ENCODE results near the gene CCDC12.

The CCDC12 gene

DNA sequence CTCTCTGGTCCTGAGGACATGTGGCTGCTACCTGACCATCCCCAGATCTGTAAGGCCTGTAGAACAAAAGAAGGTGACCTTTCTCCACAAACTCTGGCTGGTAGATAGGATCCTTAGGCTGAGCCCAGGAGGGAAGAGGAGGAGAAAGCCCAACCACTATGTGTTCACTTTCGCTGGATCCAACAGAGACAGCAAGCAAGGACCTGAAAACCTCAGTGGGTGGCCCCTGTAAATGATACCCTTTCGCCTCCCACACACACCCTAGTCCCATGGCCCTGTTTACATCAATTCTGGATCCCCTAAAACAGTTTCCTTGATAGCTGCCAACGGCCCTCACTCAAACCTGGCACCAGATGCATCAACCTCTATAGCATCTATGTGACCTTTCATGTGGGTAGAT, 22.4 kb downstream of the CCDC12 start:
- no peak for DNase-seq

- DNase-seq, result no peak
Observed at GRCh38 chr3:46953234-46954010, 23.1 kb downstream of the CCDC12 start.

DNA sequence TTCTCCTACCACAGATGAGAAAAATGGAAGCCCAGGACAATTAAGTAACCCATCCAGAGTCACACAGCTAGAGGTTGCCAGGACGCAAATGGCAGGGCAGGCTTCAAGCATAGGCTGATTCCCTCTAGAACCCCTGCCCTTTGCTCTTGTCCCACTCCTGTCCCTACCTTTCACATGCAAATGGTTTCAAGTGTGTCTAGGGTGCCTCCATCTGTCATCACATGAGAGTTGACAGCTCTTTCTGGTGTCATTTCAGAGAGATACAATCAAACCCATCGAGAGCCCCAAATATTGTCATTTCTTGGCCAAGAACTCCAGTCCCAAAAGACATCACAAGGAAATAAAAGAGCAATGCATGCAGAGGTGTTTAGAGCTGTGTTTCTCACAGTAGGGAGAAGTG, 23.7 kb downstream of the CCDC12 start:
- no peak for DNase-seq

GRCh38 chr3:46950650-46951241, 25.8 kb downstream of the CCDC12 start:
- no peak for DNase-seq

- no peak for DNase-seq
Observed at GRCh38 chr3:46950177-46950576, 26.4 kb downstream of the CCDC12 start.

GRCh38 chr3:46948830-46949671, 27.5 kb downstream of the CCDC12 start:
- DNase-seq, result no peak

DNA sequence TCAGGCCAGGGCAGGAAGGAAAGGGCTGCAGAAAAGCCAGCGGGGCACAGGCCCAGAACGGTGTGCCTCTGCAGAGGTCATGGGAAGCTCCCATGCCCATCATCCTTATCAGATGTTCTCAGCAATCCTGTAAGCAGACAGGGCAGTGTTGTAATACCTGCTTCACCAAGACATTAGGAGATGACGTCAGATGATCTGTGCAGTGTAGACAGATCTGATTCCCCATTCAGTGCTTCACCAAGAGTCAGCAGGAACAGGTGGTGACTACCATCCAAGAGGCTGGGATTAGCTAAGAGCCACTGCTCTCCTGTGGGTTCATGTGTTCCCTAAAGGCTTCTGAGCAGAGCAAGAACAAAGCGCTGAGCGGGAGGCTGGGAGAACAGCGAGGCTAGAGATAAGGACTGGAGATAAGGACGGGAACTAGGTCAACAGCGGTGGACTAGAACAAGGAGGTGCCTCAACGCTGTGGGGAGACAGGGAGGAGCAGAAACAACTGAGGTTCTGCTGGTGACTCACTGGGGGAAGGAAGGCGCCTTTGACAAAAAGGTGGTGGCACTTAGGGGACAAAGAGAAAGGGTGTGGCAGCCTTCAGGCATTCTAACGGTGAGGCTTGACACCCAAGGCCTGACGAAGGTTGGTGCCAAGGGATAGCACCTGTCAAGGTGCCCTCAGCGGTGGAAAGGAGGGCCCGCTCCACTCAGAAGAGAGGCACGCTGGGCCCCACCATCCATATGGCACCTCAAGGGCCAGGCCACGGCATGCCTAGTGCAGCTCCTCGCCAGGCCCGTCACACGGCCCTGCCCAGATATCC, 28.4 kb downstream of the CCDC12 start:
- no peak for DNase-seq

GRCh38 chr3:46947546-46947901, 29.0 kb downstream of the CCDC12 start:
- no peak for DNase-seq

GRCh38 chr3:46946856-46947545, 29.5 kb downstream of the CCDC12 start:
- no peak for DNase-seq

DNA sequence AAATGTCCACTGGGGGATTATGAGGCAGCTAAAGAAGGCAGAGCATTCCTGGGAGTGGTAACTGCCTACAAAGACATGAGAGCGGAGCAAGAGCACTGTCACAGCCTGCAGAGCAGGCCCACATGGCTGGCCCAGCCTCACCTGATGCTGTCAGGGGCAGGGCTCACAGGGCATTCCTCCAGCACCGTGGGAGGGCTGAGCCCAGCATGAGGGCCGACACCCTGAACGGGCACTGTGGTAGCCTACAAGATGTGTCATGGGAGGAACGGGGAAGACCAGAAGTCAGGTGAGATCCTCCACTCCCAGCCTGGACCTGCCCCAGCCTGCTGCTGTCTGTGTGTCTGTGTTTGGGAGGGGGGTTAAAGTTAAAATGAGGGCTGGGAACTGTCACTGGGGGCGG, 30.1 kb downstream of the CCDC12 start:
- DNase-seq, result no peak

DNA sequence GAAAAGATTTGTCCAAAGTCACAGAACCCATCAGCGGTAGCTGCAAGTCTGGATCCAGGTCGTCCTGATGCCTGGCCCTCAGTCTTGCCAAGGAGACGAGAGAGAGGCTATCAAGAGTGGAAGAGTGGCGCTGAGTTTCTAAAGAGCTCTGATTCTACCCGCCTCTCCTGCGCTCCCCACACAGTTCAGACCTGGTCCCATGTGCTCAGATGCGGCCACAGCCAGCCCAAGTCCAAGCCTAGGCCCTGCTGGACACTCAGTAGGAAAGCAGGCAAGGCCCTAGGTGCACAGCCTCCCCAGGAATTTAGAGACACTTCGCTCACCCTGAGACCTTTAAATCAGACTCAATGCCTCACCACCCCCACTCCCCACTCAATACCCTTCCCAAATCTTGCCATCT, 32.4 kb downstream of the CCDC12 start:
- DNase-seq, result no peak

DNA sequence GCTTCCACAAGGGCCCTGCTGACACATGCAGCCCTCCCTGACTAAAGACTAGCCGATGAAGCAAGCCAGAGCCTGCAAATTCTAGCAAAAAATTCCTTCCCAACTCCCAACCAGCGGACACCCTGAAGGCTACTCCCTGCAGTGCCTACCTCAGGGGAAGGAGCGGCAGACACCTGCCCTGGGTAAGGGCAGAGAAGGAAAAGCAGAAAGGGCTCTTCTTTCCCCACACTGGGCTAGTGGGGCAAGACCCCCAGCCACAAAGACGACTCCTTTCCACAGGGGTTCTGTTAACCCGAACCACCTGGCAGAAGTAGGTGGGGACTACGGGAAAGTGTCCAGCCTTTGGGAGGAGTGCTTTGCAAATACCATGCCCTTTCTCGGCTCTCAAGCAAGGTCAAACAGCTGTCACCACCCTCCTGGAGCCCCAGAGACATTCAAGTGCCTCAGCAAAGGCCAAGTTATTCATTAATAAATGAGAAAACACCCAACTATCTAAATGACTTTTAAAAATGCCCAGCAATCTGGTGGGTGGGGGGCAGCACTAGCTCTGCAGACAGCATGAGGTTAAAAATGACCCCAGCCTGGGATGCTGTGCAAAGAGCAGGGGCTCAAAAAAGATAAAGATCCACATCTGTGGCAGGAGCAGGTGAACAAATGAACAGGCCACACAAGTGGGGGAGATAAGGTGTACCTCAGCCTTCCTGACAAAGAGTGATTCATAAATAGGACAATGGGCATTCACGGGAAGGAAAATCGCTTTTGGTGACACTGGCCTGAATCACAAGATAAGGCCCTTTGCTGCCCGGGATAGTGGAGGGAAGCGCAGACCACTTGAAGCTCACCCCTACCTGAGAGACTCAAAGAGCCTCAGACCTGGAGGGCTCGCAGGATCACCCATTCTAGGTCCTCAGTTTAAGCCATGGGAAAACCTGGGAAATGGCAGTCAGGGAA, 33.0 kb downstream of the CCDC12 start:
- DNase-seq, result no peak

GRCh38 chr3:46942481-46943236, 33.9 kb downstream of the CCDC12 start:
- DNase-seq, result no peak

DNA sequence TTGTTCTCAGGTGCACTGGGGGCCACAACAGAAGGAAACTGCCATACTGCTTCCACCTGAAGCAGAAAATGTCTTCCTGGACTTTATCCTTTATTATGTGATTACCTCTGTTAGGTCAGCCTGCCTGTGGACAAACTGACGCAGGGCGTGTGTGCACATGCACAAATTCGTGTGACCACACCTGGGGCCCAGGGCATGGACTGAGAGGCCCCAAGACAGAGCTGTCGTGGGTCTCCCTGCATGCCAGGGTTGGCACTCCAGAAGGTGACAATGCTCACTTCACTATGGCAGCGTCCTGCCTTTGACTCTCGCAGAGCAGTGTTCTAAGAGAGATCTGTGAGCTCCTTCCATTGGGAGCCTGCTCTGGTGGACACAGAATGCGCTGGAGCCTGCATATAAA, 34.5 kb downstream of the CCDC12 start:
- DNase-seq, result no peak

- no peak for DNase-seq
Observed at GRCh38 chr3:46939578-46940445, 36.7 kb downstream of the CCDC12 start.

DNA sequence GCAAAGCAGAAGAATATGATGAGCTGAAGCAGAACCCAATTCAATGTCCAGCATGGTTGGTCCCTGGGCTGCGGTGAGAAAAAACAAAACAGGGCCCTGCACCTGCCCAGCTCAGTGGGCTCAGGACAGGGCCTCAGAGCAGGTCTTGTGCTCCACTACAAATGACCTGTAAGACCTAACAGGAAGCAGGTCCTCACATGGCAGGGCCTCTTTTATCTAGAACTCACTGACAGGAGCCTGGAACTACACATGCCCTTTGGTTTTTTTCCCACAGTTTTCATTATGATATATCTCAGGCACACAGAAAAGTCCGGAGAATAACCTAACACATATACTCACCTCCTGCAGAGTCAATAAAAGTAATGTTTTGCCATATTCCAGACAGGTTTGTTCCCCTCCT, 38.4 kb downstream of the CCDC12 start:
- DNase-seq, result no peak

DNA sequence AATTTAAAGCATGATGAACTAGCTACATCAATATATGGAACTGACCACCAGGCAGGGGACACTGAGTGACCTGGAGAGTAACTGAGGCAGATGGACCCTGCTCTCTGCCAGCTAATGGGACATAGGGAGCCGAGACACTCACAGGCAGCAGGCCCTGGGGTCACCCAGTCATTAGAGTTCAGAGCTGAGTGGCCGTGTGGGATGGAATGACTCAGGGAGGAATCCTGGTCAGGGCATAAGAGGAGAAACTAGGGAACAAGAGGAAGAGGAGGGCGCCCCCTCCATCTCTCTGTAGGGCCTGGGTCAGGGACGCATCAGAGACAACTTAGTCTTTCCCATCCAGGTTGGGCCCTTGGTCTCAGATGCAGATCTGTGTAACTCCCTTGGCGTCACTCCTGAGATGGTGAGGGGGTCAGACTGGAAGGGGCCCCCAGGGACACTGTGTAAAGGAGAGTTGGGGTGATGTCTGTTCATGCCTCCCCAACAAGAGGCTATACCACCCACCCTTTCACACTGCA, 39.8 kb downstream of the CCDC12 start:
- no peak for DNase-seq

DNA sequence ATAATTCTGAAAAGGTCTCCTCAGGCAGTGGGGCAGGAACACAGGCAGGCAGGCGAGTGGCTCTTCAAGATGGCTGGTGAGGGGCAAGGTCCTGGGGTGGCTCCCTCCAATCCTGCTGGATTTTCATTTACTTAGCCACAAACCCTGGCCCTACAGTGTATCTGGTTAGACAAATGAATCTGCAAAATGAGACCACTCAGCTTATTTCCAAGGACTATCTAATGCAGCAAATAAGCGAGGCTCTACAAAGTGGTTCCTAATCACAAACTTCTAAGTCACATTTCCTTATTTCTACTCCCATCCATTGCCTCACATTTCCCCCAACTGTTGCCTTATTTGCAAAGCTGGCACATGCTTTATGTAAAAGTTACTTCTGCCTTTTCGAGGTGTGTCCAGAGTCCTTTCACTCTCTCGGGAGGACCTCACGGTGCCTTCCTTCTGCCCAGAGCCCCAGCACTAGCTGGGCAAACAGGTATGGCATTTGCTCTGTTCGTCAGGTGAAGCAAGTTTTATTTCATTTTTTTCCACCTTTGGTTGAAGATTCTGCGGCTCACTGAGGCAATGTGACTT, 40.5 kb downstream of the CCDC12 start:
- no peak for DNase-seq
